Stimulated activated CD8-positive, alpha-beta memory T cell treated with anti-CD3 and anti-CD28 coated beads, Interleukin-7, amount 100 ng/mL, for 24 hours (primary cell): Measurements from ENCODE around the gene NGF.

Experiments
- DNase-seq: peaks from one replicate; pipeline ENCODE4 v3.0.0-alpha.2; 2020; ENCODE audit warnings: low read depth

The NGF gene

DNA sequence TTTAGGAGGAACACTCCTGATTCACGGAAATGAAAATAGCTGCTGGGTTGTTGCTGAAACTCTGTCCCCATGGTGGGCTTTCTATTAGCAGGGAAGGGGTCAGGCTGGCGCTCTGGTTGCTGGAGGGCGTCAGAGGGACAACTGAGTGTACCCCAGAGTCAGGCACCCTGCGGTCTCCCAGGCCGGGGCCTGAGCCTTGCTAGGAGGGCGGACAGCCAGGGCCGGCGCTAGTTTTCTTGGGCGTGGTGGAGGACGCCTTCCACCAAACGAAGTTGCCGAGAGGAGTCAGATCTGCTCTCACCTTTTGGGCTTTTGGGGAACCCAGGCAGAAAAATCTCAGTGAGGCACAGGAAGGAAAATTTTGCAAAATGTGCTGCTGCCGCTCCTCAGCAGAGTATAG is 54.8 kb downstream of the NGF start:
- DNase-seq = no peak

- no peak for DNase-seq
These were observed 55.2 kb downstream of the NGF start for GRCh38 chr1:115282807-115283208.

GRCh38 chr1:115281143-115281542 is 56.9 kb downstream of the NGF start:
- DNase-seq = no peak

GRCh38 chr1:115280064-115280463 is 58.0 kb downstream of the NGF start:
- DNase-seq = no peak

DNA sequence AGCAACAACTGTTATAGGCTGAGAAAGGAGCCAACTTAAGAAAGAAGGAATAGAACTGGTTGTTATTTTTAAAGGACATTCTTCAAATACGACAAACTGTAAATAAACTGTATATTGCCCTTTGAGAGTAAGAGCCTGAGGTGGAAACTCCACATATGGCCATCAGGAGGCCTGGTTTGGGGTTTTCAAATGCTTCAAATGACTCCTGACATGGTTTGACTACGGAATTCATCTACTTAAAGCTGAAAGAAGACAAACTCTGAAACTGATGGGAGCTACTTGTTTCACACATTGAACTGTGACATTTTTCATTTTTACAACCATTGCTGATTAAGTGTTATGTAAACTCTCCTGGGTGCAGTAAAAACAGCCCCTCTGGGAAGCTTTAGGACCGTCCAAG is 59.8 kb downstream of the NGF start:
- no peak for DNase-seq

GRCh38 chr1:115277276-115277675 is 60.8 kb downstream of the NGF start:
- no peak for DNase-seq

- DNase-seq = no peak
These were observed 62.8 kb downstream of the NGF start for GRCh38 chr1:115275216-115275615.

DNA sequence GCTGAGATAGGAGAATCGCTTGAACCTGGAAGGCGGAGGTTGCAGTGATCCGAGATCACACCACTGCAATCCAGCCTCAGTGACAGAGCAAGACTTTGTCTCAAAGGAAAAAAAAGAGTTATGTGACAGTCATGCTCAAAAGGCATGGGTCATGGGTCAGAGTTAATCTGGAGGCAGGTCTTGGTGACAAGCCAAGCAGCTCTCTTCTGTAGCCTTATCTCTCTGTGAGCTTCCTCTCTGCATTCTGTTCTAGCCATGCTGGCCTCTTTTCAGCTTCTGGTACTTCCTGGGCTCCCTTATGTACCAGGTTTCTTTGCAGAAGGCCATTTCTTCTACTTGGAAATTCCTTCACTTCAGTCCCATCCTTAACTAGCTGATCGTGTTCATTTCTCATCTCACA is 63.6 kb downstream of the NGF start:
- no peak for DNase-seq

DNA sequence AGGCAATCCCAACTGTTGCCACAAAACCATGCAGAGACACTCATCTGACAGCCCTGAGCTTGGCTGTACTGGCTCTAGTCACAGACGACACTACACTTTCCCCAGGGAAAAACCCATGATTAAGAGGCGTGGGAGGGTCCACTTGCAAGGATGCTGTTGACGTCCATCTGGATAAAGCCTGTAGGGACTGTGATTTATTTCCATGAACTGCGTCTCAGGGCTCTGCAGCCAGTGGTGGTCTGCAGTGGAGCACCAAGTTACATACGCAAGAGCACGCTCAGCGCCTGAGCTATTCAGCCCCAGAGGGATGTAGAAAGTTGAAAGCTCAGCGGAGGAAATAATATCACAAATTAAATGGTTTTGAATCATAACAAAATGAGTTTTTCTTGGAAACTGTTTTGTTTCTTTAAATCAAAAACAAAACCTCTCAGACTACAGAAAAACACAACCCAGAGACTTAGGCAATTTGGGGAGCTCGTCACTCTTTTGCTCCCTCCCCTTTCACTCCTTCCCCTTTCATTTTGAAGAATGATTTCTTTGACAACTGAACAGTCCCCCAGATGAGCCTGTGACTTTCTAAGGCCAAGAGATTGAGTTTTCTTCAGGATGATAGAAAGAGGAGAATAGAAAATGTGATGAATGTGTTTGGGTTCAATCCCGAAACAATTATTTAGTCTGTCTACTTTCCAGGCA is 71.2 kb downstream of the NGF start:
- DNase-seq = no peak

DNA sequence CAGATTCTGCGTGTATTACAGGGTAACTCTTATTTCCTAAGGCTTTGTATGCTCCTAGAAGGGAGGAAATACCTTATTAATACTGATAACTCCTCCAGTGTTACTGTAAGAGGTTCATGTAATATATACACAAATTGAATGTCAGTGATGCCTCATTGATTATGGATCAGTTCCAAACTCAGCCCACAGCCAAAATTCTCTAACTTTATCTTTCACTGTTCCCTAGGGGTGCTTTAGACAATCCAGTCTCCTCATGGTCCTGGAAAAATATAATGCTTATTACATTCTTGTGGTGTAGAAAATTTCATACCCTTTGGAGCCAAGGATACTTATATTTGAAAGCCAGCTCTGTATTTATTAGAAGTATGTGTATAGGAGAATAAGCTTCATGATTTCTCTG is 73.0 kb downstream of the NGF start:
- no peak for DNase-seq

DNA sequence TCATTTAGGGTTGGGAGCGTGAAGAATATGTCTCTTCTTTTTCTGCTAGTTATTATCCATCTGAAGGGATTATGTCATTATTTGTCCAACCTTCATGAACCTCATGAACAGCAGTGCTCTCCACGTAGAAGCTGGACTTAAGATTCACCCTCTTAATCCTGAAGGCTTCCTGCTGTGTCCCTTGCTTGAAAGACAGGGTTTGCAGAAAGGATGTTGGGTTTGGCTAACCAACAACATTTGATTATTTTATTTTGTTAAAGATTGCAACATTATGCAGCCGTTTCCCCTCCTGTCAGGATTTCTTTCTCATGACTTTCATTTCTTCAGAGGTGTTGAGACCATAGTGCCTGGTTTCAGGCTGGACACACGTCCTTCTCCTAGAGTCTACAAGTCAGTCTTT is 75.2 kb downstream of the NGF start:
- DNase-seq = no peak

GRCh38 chr1:115261496-115261895 is 76.6 kb downstream of the NGF start:
- no peak for DNase-seq

DNA sequence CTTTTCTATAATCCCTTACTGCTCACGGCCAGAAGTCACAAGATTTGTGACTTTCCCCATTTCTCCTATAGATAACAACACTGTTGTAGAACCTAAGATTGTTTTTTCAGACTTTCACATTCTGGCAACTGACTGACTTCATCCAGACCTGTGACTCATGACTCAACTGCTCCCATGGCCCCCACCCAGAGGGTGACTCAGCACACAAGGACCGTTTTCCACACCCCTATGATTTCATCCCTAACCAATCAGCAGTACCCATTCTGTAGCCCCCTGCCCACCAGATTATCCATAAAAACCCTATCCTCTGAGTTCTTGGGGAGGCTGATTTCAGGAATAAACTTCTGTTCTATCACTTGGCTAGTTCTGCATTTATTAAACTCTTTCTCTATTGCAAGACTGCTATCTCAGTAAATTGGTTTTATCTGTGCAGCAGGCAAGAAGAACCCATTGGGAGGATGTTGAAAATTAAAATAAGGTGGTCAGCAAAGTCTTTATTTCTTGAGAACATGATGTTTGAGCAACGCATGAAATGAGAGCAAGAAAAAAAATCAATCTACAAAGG is 79.7 kb downstream of the NGF start:
- no peak for DNase-seq

DNA sequence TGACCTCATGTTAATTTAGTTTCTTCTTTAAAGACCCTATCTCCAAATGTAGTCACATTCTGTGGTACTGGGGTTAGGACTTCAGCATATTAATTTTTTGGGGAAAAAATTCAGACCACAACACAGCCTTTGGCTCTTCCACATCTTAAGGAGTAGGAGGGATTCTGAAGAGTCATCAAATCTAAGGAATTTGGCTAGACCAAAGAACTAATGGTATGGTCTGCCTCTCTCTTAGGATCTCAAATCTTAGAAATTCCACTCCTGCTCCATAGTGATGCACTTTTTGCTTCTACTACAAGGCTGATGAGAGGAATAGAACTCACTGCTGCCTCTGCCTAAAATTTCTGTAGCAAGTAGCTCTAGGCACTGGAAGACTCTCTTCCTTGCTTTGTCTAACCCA is 80.5 kb downstream of the NGF start:
- DNase-seq = no peak

DNA sequence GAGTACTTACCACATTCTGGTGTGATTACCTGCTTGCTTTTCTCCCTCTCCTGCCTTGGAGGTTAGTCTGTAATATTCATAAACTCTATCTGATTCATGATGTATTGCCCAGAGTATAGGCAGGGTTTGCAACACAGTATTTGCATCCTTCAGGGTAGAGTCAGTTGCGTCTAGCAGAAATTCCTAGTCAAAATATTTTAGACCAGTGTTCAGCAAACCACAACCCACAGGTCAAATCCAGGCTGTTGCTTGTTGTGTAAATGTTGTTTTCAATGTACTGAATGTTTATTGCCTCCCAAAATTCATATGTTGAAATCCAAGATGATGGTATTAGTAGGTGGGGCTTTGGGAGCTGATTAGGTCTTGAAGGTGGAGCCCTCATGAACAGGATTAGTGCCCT is 82.9 kb downstream of the NGF start:
- DNase-seq = no peak

DNA sequence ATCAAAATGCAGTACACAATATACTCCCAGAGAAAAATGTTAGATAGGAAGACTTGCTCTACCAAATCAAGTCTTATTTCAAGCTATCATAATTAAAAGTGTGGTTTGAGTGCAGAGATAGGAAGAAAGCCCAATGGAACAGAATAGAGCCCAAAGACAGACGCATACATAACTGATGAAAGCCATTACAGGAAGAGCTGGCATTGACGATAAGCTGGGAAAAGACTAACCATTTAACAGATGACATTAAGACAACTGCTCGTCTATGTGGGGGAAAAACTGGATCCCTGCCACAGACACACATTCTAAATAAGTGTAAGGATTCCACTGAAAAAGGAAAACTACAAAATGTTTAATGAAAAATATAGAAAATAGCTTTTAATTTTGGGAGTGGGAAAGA is 85.5 kb downstream of the NGF start:
- no peak for DNase-seq

GRCh38 chr1:115251856-115252255 is 86.2 kb downstream of the NGF start:
- no peak for DNase-seq

- DNase-seq = no peak
These were observed 86.7 kb downstream of the NGF start for GRCh38 chr1:115251340-115251748.

DNA sequence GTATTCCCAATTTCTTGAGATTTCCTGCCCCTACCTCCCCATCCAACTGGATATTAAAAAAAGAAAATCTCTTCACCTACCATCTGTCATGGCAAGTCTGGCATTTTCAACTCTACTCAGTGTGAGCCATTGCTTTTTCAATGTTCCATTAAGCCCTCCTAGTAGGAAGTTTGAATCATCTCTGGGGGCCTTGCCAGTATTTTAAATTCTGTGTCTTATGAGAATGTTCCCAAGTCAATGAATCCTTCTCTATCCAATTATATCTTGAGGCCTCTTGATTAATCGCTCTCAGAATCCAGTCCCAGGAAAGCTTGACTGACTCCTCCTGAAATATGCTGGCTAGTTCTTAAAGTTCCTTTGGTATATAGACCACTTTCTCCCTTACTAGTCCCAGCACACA is 91.5 kb downstream of the NGF start:
- no peak for DNase-seq

- DNase-seq = no peak
These were observed 92.8 kb downstream of the NGF start for GRCh38 chr1:115245227-115245626.

DNA sequence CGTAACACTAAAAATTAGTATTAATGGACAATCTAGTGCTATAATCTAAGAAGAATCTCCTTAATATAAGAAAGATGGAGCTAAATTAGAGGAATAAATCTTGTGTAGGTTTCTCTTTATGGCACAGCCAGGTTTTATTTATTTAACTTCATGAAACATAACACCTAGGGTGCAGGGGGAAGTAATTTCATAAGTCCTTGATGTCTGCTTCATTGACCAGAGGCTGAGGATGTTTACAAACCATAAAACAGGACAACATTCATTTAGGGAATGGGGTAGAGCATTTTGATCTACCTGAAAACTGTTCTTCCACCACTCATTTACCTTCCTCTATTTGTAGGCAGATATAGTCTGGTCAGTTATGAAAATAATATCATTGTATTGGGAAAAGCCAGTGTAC is 95.5 kb downstream of the NGF start:
- DNase-seq = no peak

- DNase-seq = no peak
These were observed 96.7 kb downstream of the NGF start for GRCh38 chr1:115241309-115241708.

- DNase-seq = no peak
These were observed 97.8 kb downstream of the NGF start for GRCh38 chr1:115240297-115240696.

- DNase-seq = no peak
These were observed 98.6 kb downstream of the NGF start for GRCh38 chr1:115239426-115239825.

- no peak for DNase-seq
These were observed 99.0 kb downstream of the NGF start for GRCh38 chr1:115239148-115239422.
